Measurements from ENCODE around the gene PSMC6.

PSMC6 gene

DNA sequence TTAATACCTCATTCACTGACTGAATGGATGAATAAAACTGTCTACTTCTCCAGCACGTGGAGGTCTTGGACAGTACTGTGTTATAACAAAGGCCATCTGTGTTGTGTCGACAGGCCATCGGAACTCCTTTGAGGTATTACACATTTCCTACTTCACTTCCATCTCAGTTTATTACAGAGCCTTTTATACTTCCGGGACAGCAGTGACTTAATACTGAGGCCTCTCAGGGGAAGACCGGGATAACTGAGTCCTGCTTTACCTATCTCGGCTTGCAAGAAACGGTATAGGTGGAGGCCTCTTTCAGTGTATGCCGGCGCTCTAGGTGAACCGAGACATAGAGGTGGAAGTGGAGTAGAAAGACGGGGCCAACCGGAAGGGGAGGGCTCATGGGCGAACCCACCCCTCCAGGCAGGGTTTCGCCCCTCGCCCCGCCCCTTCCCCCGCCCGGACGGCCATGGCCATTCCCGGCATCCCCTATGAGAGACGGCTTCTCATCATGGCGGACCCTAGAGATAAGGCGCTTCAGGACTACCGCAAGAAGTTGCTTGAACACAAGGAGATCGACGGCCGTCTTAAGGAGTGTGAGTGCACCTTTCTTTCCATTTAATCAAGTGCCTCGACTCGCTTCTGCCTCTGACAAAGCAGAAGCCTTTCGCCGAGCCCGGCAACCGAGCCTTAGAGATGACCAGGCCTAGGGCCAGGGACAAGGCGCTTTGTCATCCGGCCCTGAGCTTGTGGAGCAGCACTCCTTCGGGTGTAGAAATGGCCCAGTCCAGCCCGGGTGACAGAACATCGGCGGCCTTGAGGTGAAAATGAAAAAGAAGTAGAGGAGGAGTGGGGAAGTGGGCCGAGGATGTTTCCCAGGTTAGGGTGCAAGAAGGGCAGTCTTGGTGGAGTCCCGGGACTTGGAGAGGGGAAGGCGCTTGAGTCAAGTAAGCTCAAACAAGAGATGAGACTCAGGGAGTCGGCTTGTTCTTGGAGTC lies at the start of gene PSMC6:
PSMC6 (plus strand) TSS at position 477 of the 983 bp plus-strand sequence; CDS start at position 497, 20 bp downstream.
- CTCF ChIA-PET = interaction anchor here (1.2 to 1.3 kb wide), 2 partner anchors 10 to 15 kb away, joined by 4 to 7 read pairs; no protein-coding TSS in a partner anchor
- H3K27me3 Mint-ChIP-seq = no peaks in the 10 kb centered on the region

DNA sequence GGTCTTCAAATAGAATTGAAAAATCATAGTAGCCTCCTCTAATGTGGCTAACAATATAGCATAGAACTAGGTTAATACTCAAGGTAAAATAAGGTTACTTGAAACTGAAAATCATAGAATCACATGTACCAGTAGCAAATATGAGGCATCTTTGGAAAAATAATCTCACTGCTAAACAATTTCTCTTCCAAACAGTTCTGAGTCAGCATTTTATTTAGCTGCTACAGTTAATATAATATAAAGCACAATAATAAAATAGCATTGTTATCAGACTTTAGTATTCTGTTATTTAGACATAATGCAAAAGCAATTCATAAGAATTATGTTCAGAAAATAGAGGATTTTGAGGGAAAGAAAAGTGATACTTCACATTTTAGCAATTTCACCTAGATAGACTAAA lies 46.7 kb upstream of the PSMC6 start:
- no peaks in the 10 kb centered on the region for H3K4me1 Mint-ChIP-seq
- H3K36me3 Mint-ChIP-seq = peaks cover 40% of the 10 kb centered on the region
- no peaks in the 10 kb centered on the region for H3K27me3 Mint-ChIP-seq
- DNase-seq = no peak
- no peak overlapping the region for H3K27ac Mint-ChIP-seq
- H3K9me3 Mint-ChIP-seq = no peaks in the 10 kb centered on the region
- no peak overlapping the region for H3K4me3 Mint-ChIP-seq
- CTCF ChIA-PET = no interaction called here

More for the DNA sequence above, at the start of gene PSMC6:
- Mint-ChIP-seq H3K27ac (peak within 1 kb of the TSS; percentile 91), H3K4me1 (peaks cover 52% of the 10 kb centered on the region), H3K9me3 (no peaks in the 10 kb centered on the region), H3K4me3 (peak within 1 kb of the TSS; percentile 98), H3K36me3 (peaks cover 37% of the 10 kb centered on the region)
- peak; percentile 97 for DNase-seq

DNA sequence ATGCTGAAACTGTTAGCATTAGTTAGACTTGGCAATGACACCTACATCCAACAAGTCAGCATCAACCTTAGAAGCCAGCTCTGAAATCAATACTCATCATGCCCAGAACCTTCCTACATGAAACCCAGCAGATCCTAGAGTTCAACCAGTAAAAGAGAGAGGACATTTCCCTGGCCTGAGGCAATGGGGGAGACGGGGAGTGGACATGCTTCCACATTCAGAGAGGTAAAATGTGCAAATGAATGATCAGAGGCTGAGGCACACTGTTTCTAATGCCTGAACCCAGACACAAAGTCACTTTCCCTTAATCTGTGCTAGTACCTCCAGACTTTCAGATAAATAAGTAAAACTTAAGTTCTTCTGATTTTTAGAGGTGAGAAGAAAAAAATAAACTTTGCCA lies 46.2 kb upstream of the PSMC6 start:
- CTCF ChIA-PET = no interaction called here
- Mint-ChIP-seq H3K4me1 (no peaks in the 10 kb centered on the region), H3K9me3 (no peaks in the 10 kb centered on the region), H3K27ac (no peak overlapping the region), H3K4me3 (no peak overlapping the region), H3K36me3 (peaks cover 41% of the 10 kb centered on the region), H3K27me3 (no peaks in the 10 kb centered on the region)
- no peak for DNase-seq

DNA sequence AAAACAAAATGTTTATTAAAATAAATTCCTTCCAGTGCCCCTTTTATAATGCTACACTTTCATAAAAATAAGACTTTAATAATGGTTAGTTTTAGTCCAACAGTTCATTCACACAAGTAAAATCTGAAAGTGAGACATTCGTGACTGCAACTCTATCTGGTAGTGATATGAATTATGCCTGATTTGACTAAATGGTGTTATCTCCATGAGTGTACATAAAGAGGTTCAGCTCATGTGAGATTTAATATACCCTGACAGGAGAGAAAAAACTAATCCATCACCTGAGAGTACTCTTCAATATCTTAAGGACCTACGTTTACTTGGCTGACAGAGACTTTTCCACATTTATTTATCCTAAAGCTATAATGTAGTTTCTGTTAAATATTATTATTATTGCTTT lies 45.7 kb upstream of the PSMC6 start:
- Mint-ChIP-seq H3K27ac (no peak overlapping the region), H3K27me3 (no peaks in the 10 kb centered on the region), H3K9me3 (no peaks in the 10 kb centered on the region), H3K36me3 (peaks cover 40% of the 10 kb centered on the region), H3K4me1 (no peaks in the 10 kb centered on the region), H3K4me3 (no peak overlapping the region)
- DNase-seq = no peak
- CTCF ChIA-PET = no interaction called here

DNA sequence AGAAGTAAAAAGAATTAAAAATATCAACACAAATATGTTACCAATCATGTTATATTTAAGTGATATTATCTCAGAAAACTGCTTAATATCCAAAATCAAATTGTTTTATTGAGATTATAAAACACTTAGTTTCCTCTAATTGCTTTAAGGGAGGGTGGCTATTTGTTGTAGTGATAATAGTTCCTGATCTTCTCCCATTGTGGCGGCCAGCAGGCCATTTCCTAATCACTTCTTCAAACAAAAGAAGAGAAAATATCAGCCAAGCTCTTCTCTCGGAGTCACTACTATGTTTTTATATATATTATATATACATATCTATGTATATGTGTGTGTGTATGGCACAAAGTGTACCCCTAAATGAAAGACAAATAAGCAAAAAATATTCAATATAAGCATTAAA lies 43.1 kb upstream of the PSMC6 start:
- CTCF ChIA-PET = interaction anchor here (1.0 kb wide), 1 partner anchor 60 kb away, joined by 3 read pairs; no protein-coding TSS in a partner anchor
- Mint-ChIP-seq H3K4me3 (no peak overlapping the region), H3K27ac (no peak overlapping the region), H3K27me3 (no peaks in the 10 kb centered on the region), H3K36me3 (peaks cover 35% of the 10 kb centered on the region), H3K4me1 (no peaks in the 10 kb centered on the region), H3K9me3 (no peaks in the 10 kb centered on the region)
- DNase-seq = no peak

DNA sequence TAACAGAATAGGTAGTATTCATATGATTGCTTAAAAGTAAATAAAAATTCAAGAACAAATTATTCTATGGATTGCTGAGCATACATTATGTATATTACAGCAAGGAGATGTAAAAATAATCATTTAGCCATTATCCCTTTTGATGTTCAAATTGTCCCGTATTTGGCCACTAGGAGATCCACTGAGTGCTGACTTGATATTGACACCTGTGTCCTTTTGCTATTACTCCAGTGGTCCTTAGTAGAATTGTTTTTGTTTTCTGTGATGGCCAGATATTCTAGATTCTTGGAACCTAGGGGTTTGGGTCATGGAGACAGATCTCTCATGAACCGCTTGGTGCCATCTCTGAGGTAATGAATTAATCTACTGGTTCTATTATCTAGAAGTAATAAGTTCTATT lies 28.4 kb upstream of the PSMC6 start:
- Mint-ChIP-seq H3K27me3 (no peaks in the 10 kb centered on the region), H3K4me3 (no peak overlapping the region), H3K36me3 (peaks cover 32% of the 10 kb centered on the region), H3K4me1 (no peaks in the 10 kb centered on the region), H3K27ac (no peak overlapping the region), H3K9me3 (no peaks in the 10 kb centered on the region)
- DNase-seq = no peak
- CTCF ChIA-PET = no interaction called here

DNA sequence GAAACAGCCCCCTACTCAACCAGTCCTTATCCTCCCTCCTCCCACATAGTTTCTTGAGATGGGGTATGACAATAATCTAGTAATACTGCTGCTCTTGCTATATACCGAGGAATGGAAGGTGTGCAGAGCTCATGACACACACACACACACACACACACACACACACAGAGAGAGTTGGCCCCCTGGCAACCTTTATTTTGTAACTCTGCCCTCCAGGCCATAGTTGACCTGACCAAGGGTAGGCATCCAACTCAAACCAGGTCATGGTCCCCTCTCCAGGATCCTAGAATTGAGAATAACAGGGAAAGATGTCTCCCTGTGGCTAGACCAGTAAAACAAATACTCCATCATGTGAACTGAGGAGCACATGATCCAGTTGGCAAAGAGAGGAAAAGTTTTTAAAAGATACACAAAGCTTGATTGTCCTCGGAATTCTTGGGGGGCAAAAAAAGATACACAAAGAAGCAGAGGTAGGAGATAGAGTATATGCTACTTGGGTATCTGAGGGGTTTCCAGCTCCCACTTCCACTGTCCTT lies 22.9 kb upstream of the PSMC6 start:
- no peak overlapping the region for H3K4me3 Mint-ChIP-seq
- peaks cover 42% of the 10 kb centered on the region for H3K4me1 Mint-ChIP-seq
- H3K9me3 Mint-ChIP-seq = no peaks in the 10 kb centered on the region
- CTCF ChIA-PET = interaction anchor here (1.1 kb wide), 1 partner anchor 25 kb away, joined by 3 read pairs; no protein-coding TSS in a partner anchor
- no peak overlapping the region for H3K27ac Mint-ChIP-seq
- H3K36me3 Mint-ChIP-seq = peaks cover 18% of the 10 kb centered on the region
- DNase-seq = no peak
- H3K27me3 Mint-ChIP-seq = no peaks in the 10 kb centered on the region

DNA sequence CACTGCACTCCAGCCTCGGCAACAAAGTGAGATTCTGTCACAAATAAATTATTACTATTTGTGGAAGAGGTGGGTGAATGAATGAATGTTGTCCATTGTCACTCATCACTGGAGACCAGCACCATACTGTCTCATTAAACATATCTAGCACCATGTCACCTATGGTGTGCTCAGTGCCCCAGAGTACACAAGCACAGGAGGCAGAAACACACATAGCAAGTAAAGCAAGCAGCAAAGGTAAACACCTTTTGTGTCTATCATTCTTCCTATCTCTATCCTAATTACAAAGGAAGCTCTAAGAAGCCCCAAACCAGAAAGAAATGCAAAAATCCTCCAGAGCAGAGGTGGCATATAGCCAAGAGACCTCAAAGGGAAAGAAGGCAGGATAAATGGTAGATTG lies 20.8 kb upstream of the PSMC6 start:
- H3K9me3 Mint-ChIP-seq = no peaks in the 10 kb centered on the region
- H3K36me3 Mint-ChIP-seq = peaks cover 18% of the 10 kb centered on the region
- DNase-seq = no peak
- CTCF ChIA-PET = no interaction called here
- no peaks in the 10 kb centered on the region for H3K27me3 Mint-ChIP-seq
- H3K27ac Mint-ChIP-seq = no peak overlapping the region
- H3K4me1 Mint-ChIP-seq = peaks cover 61% of the 10 kb centered on the region
- H3K4me3 Mint-ChIP-seq = no peak overlapping the region

DNA sequence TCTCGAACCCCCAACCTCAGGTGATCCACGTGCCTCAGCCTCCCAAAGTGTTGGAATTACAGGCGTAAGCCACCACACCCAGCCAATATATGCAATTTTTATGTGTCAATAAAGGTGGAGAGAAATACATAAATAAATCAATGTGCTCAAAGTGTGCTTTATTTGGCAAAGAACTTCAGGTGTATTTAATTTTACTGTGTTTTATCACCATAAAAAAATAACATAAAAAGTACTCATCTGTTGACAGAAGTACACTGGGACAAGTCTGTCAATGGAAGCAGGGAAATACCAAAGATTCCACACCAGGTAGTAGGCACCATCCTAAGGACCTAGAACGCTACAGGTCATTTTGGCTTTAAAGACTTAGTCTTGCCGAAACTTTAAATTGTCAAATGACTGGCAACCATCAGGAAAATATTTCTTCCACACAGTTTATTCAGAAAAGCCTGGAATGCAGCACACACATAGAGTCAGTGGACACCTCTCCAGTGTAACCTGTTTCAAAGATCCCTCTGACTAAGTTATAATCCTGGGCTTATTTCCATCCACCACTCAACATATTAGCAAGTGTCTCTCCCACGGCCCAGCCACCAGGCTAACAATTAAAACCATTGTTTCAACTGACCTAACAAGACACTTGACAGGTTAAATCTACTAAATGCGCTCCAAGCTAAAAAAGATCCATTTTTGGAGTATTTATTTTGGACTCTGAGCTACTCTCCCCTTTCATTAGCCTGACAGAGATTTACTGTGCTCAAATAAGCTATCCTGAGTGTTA lies 15.8 kb upstream of the PSMC6 start:
- Mint-ChIP-seq H3K27ac (no peak overlapping the region), H3K9me3 (no peaks in the 10 kb centered on the region), H3K4me1 (peaks cover 80% of the 10 kb centered on the region), H3K36me3 (peaks cover 48% of the 10 kb centered on the region), H3K4me3 (peak overlapping the region; percentile 33), H3K27me3 (no peaks in the 10 kb centered on the region)
- CTCF ChIA-PET = no interaction called here
- DNase-seq = no peak

DNA sequence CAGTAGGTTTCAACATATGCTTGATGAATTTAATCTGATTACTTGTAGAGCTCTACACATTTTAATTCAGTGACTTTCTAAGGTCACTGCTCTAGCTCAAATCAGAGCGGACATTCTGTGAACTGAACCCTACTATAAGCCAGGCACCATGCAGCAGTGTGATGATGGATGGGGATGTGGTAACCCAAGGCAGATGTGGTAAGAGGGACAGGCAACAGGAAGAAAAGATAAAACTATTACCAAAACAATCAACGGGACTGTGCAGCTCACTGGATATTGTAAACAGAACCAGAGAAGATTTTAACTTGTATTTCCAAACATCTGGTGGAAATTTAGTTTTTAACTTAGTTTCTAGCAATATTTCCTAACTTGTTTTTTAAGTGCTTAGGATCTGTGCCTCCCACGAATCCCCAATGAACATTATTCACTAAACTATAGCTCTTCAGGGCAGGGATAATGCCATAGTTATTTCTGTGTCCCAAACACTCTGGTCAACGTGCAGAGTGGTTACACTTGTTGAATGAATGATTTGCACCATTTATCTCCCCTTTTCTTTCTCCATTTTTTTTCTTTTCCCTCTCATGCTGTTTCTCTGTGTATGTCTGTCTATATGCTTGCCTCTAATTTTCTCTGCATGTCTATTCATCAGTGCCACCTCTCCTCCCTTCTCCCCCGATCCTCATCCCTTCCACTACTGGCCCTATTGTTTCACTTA lies 14.6 kb upstream of the PSMC6 start:
- peak overlapping the region; percentile 63 for H3K4me3 Mint-ChIP-seq
- DNase-seq = peak; percentile 60
- no peaks in the 10 kb centered on the region for H3K9me3 Mint-ChIP-seq
- CTCF ChIA-PET = interaction anchor here (1.3 kb wide), 1 partner anchor 15 kb away, joined by 4 read pairs; the partner anchor contains the start of gene PSMC6
- peaks cover 73% of the 10 kb centered on the region for H3K4me1 Mint-ChIP-seq
- H3K27ac Mint-ChIP-seq = peak overlapping the region; percentile 55
- peaks cover 46% of the 10 kb centered on the region for H3K36me3 Mint-ChIP-seq
- no peaks in the 10 kb centered on the region for H3K27me3 Mint-ChIP-seq

DNA sequence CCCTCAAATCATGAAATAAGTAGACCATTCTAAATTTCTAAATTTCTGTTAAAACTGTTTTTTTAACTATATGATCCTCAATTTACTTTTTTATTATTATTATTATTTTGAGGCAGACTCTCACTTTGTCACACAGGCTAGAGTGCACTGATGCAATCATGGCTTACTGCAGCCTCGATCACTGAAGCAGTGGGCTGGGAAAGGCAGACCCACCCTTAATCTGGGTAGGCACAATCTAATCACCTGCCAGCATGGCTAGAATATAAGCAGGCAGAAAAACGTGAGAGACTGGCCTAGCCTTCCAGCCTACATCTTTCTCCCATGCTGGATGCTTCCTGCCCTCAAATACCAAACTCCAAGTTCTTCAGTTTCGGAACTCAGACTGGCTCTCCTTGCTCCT lies 14.0 kb upstream of the PSMC6 start:
- Mint-ChIP-seq H3K27ac (peak overlapping the region; percentile 79), H3K9me3 (no peaks in the 10 kb centered on the region), H3K4me3 (peak overlapping the region; percentile 72), H3K36me3 (peaks cover 42% of the 10 kb centered on the region), H3K4me1 (peaks cover 67% of the 10 kb centered on the region), H3K27me3 (no peaks in the 10 kb centered on the region)
- DNase-seq = no peak
- CTCF ChIA-PET = interaction anchor here (1.3 kb wide), 1 partner anchor 14 kb away, joined by 4 read pairs; the partner anchor contains the start of gene PSMC6

DNA sequence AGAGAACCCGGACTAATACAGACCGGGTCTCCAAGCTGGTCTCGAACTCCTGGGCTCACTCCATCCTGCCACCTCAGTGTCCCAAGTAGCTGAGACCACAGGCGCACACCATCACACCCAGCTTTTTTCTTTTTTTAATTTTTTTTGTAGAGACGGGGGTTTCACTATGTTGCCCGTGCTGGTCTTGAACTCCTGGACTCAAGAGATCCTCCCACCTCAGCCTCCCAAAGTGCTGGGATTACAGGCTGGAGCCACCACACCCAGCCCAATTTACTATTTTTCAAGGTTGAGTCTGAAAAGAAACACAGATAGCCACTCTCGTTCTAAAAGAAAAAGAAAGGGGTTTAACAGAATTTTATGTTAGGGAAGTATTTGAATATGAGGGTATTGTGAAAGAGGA lies 13.5 kb upstream of the PSMC6 start:
- no peaks in the 10 kb centered on the region for H3K27me3 Mint-ChIP-seq
- peaks cover 38% of the 10 kb centered on the region for H3K36me3 Mint-ChIP-seq
- H3K4me1 Mint-ChIP-seq = peaks cover 62% of the 10 kb centered on the region
- peak overlapping the region; percentile 79 for H3K27ac Mint-ChIP-seq
- DNase-seq = no peak
- CTCF ChIA-PET = no interaction called here
- peak overlapping the region; percentile 72 for H3K4me3 Mint-ChIP-seq
- H3K9me3 Mint-ChIP-seq = no peaks in the 10 kb centered on the region

DNA sequence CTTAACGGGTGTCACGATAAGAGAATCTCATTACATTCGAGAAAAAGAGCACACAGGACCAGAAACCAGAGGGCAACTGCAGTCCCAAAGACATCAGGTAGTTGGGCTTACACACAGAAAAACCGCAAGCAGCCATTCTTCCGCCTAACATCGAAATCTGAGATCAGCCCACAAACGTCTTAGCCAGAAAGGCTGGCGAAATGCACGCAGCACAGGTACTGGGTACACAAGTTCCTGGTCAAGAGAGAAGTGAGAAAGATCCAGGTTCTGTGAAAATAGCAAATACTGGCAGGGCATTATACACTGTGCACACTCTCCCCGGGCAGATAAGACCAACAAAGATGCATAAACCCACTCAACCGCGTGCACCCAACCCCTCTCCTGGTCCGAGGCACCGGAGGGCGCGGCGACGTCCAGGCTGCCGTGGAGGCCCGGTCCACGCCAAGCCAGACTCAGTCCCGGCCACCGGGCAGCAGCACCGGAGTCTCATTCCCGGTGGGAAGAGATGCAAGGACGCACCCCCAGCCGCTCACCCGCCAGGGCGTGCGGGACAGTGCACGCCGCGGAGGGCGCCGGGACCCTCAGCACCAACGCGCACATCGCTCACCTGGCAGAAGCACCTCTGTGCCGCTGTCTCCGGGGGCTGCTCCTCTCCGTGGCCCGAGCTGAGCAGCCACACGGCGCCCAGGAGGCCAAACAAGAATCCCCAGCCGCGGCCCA lies 12.1 kb upstream of the PSMC6 start:
- DNase-seq = peak; percentile 83
- CTCF ChIA-PET = interaction anchor here (0.6 kb wide), 1 partner anchor 15 kb away, joined by 3 read pairs; no protein-coding TSS in a partner anchor
- H3K36me3 Mint-ChIP-seq = peaks cover 36% of the 10 kb centered on the region

More for the DNA sequence above, 12.1 kb upstream of the PSMC6 start:
- Mint-ChIP-seq H3K27ac (peak overlapping the region; percentile 99), H3K27me3 (no peaks in the 10 kb centered on the region), H3K9me3 (no peaks in the 10 kb centered on the region), H3K4me1 (peaks cover 50% of the 10 kb centered on the region), H3K4me3 (peak overlapping the region; percentile 97)
